H7 (cell line): ENCODE measurements around the gene KCNK3. TPM values are rescaled to one million over a fixed set of nuclear protein-coding genes. Genes with fewer than 3 reads are reported as not detected.

ENCODE experiments used
- DNase-seq: peaks from one replicate; pipeline ENCODE4 v3.0.0; 2012
- H3K27me3 ChIP-seq: 2 replicates; pipeline ENCODE4 v1.6.0; 2011; ENCODE audit warnings: mild to moderate bottlenecking, low read length; ENCODE audit not compliant: control insufficient read depth, insufficient read depth
- H3K36me3 ChIP-seq: replicated peaks from 2 replicates; pipeline ENCODE4 v1.5.1; 2011; ENCODE audit warnings: low read length; ENCODE audit not compliant: control insufficient read depth, insufficient read depth
- H3K4me3 ChIP-seq: 2 replicates; pipeline ENCODE4 v1.5.1; 2011; ENCODE audit warnings: low read depth, mild to moderate bottlenecking, control low read depth, low read length, moderate library complexity; ENCODE audit not compliant: insufficient read depth
- total RNA-seq: library from RNA; depleted of rRNA; stranded (reverse); fragments of >200 nt; shearing (Covaris generic); gene quantifications from 2 replicates; pipeline ENCODE4 v1.2.3, GENCODE V29; 2014; rRNA removed

Gene KCNK3
- 0.11 and 0.48 TPM in 2 replicates for total RNA-seq

- Histone ChIP-seq H3K27me3 (peaks cover 56% of the 10 kb centered on the region), H3K4me3 (peak within 1 kb of the TSS; percentile 37), H3K36me3 (no peaks in the 10 kb centered on the region)
- peak; percentile 99 for DNase-seq
These were observed at the start of gene KCNK3 for GRCh38 chr2:26692279-26692896. TSS of gene KCNK3 (plus strand) at chr2:26692722. CDS start at chr2:26692876, 154 bp downstream.

DNA sequence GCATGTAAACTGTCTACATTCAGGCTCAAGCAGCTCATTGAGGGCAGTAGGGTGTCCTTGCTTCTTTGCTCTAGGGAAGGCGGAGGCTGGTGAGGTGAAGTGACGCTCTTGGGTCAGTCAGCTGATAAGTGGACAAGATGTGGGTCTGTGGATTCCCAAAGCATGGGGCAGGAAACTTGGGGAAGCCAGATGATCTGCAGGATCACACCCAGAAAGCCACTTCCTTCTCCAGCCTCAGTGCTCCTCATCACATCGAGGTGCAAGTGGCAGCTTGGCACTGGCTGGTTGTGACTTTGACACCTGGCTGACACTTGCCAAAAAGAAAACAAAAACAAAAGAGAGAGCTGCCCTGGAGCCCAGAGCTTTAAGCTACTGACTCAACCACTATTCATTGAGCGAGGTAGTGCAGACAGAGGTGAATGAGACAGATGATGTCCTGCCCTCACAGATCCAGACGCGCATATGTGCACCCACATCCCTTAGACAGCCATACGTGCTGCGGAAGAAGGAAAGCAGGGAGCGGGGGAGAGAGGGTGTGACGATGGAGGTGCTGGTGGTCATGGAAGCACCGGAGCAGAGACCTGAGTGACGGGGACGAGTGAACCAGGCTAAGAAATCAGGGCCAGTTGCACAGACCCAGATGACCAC is 48.2 kb upstream of the KCNK3 start:
- H3K36me3 ChIP-seq = no peaks in the 10 kb centered on the region
- H3K27me3 ChIP-seq = no peaks in the 10 kb centered on the region
- DNase-seq = no peak
- H3K4me3 ChIP-seq = no peak overlapping the region

DNA sequence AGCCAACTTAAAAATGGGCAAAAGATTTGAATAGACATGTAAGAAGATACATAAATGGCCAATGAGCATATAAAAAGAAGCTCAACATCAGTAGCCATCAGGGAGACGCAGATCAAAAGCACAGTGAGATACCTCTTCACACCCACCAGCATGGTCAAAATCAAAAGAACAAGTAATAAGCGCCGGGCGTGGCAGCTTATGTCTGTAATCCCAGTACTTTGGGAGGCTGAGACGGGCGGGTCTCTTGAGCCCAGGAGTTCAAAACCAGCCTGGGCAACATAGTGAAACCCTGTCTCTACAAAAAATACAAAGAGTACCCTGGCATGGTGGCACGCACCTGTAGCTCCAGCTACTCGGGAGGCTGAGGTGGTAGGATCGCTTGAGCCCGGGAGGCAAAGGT is 46.8 kb upstream of the KCNK3 start:
- DNase-seq = no peak
- no peaks in the 10 kb centered on the region for H3K27me3 ChIP-seq
- H3K4me3 ChIP-seq = no peak overlapping the region
- no peaks in the 10 kb centered on the region for H3K36me3 ChIP-seq

DNA sequence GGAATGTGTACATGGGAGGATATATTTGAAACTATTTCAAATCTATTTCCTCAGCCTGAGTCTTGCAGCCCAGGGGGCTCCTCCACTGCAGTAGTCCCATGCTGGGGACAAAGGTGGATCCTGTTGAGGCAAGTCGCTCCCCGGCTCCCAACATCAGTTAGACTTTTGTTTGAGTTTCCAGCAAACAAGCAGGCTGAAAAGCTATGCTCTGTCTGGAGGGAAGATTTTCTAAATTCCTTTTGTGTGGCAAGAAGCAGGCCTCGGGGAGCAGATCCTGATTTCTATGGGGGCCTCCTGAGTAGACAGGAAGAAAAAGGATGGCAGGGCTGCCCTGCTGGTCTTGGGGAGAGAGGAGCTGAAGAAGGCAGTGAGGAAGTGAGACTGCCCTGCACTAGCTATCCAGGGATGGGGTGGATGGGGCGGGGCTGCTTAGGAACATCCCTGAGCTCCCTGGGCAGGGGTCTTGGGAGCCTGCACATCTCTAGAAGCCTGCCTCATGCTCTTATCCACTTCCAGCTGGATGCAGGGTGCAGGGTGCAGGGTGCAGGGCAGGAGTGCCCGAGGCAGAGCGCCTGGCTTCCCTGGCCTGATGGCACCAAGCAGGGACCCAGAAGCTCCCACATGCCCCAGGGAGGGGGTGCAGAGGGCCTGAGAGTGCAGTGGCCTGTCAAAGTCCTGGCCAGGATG is 45.4 kb upstream of the KCNK3 start:
- H3K27me3 ChIP-seq = no peaks in the 10 kb centered on the region
- peak; percentile 53 for DNase-seq
- no peaks in the 10 kb centered on the region for H3K36me3 ChIP-seq
- H3K4me3 ChIP-seq = no peak overlapping the region

- Histone ChIP-seq H3K4me3 (no peak overlapping the region), H3K27me3 (no peaks in the 10 kb centered on the region), H3K36me3 (no peaks in the 10 kb centered on the region)
- no peak for DNase-seq
These were observed 44.5 kb upstream of the KCNK3 start for GRCh38 chr2:26647981-26648380.

GRCh38 chr2:26648516-26648915 is 44.0 kb upstream of the KCNK3 start:
- DNase-seq = no peak
- Histone ChIP-seq H3K27me3 (no peaks in the 10 kb centered on the region), H3K36me3 (no peaks in the 10 kb centered on the region), H3K4me3 (no peak overlapping the region)

DNA sequence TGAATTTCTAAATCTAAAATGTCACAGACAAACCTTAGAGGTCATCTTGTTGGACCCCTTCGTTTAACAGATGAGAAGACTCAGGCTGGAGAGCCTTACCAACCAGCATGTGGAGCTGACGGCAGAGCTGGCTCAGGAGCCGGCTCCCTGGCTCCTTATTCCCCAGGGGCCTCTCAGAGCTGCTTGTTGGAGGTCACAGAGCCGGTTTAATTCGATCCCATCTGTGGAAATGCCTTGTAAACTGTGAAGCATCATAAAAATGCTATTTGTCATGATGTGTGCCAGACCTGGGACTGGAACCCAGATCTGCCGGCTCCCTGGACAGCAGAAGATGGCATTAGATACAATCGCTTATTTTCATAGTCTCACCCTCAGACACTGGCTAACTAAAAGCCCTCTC is 43.2 kb upstream of the KCNK3 start:
- Histone ChIP-seq H3K27me3 (no peaks in the 10 kb centered on the region), H3K36me3 (no peaks in the 10 kb centered on the region), H3K4me3 (no peak overlapping the region)
- no peak for DNase-seq

DNA sequence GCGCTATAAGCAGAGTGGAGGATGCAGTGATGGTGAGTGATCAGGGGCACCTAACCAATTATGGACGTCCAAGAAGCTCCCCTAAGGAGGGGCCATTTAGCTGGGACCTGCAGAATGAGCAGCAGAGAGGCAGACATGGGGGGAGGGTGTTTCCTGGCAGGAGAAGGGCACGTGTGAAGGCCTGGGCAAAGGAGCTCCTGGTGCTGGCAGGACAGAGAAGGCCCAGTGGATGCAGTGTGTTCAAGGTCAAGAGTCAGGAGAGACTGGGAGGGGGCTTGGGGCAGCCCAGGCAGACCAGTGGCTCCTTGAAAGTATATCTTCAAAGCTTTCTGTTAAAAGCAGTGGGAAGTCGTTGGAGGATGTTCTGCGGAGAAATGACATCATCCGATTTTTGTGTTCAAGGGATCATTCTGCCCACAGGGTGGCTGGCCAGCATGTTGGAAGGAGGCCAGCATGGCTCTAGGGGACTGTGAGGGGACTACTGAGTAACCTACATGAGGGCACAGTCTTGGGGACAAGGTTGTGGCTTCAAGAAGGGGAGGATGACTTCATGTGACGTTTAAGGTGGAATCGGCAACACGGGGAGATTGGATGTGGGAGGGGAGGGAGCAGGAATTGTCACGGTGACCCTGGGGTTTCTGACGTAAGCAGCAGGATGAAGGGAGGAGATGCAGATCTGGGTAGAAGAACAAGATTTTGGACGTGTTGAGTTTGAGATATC is 42.4 kb upstream of the KCNK3 start:
- Histone ChIP-seq H3K4me3 (no peak overlapping the region), H3K36me3 (no peaks in the 10 kb centered on the region), H3K27me3 (no peaks in the 10 kb centered on the region)
- DNase-seq = no peak

- no peak overlapping the region for H3K4me3 ChIP-seq
- DNase-seq = no peak
- H3K27me3 ChIP-seq = no peaks in the 10 kb centered on the region
These were observed 41.6 kb upstream of the KCNK3 start for GRCh38 chr2:26650713-26651469.

GRCh38 chr2:26651470-26651771 is 41.1 kb upstream of the KCNK3 start:
- Histone ChIP-seq H3K36me3 (no peaks in the 10 kb centered on the region), H3K4me3 (no peak overlapping the region), H3K27me3 (no peaks in the 10 kb centered on the region)
- no peak for DNase-seq

More at GRCh38 chr2:26650713-26651469, 41.6 kb upstream of the KCNK3 start:
- H3K36me3 ChIP-seq = no peaks in the 10 kb centered on the region

DNA sequence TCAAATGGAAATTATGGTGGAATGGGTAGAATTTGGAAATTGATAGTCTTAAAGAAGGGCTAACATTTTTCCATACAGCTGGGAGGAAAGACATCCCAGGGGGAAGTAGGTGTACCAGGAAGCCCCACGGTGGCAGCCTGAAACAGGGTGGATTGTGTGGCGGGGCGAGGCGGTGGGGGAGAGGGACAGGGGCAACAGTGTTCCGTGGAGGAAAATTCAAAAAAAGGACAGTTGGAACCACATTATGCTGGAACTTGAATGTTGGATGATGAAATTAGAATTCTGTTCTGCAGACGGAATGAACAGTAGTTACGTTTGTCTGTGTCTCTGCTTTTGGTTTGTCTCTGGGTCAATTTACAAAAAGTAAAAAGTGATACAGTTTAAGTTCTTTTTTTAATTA is 40.7 kb upstream of the KCNK3 start:
- no peak for DNase-seq
- Histone ChIP-seq H3K36me3 (no peaks in the 10 kb centered on the region), H3K27me3 (no peaks in the 10 kb centered on the region), H3K4me3 (no peak overlapping the region)

DNA sequence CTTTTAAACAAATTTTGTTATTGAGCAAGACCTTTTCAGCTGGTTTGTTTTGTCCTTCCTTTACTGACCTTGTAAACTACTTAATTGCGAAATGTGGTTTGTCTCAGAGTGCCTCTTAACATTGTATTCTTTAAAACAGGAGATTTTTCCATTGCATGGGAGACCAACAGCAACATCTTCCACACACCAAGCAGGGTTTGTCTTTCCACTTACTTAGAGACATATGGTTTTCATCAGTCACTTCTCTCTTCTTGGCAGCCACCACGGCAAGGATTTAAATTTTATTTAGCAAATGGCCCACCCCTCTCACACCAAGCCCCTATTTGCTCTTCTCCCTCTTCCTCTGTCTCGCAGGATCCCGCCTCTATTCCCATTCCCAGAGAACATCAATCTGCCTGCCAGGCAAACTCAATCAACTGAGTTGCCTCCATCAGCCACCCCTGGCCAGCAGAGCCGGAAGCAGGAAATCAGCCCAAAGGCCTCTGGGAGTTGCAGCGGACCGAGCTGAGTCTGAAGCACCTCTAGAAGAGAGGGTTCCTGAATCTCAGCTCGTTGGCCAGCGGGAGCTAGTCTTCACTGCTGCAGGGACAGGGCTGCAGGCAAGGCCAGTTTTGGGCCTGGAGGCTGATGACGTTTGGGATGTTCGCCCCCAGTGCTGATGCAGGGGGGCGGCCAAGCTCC is 40.0 kb upstream of the KCNK3 start:
- H3K4me3 ChIP-seq = no peak overlapping the region
- H3K36me3 ChIP-seq = no peaks in the 10 kb centered on the region
- DNase-seq = no peak
- H3K27me3 ChIP-seq = no peaks in the 10 kb centered on the region

DNA sequence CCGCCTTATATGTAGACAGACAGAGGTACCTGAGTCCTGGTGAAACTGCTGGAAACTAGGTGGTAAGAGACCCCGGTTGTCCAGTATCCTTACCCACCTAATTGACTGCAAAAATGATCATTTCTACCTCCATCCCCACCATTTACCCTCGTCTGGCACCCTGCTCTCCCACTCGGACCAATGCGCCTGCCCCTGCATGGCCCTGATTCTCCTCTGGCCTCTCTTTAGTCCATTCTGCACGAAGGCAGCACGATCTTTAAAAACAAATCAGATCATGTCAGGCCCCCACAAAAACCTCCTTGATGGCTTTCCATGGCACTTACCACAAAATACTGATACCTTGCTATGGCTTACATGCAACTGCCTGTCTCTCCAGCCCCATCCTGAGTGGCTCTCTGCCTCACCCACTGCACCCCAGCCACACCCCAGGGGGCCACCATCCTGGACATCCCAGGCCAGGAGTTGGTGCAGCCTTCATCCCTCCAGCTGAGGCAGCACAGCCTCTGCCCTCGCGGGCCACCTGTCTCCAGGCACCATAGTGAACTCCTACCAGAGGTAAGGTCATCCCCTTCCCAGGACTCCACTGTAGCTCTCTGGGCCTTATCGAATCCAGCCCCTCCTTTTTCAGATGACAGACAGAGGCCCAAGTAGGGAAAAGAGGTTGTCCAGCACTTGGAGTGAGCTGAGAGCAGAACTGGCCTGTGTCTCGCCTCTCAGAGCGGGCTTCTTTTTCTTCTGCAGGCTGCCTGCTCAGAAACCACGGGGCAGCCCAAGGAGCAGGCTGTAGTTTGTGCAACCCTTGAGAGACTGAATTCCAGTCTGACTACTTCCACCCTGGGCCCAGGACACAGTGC is 39.1 kb upstream of the KCNK3 start:
- Histone ChIP-seq H3K27me3 (no peaks in the 10 kb centered on the region), H3K36me3 (no peaks in the 10 kb centered on the region), H3K4me3 (no peak overlapping the region)
- DNase-seq = no peak
